Neural progenitor cell (in vitro differentiated cells): ENCODE results near the gene GFPT1. TPM values are rescaled to one million over a fixed set of nuclear protein-coding genes. Genes with fewer than 3 reads are reported as not detected.

ENCODE experiments used
- DNase-seq: peaks from one replicate; pipeline ENCODE4 v3.0.0-alpha.2; 2016; ENCODE audit warnings: low spot score
- H2AFZ ChIP-seq: fragments of 200-600 bp; sonication (generic); replicated peaks from 2 replicates; pipeline ENCODE4 v1.6.1; 2016; ENCODE audit warnings: antibody characterized with exemption
- H3F3A ChIP-seq: fragments of 200-600 bp; sonication (generic); 2 replicates; pipeline ENCODE4 v1.6.1; 2016; ENCODE audit warnings: antibody characterized with exemption, low read depth
- H3K27ac ChIP-seq: fragments of 200-600 bp; sonication (generic); 2 replicates; pipeline ENCODE4 v1.5.1; 2016; ENCODE audit warnings: mild to moderate bottlenecking
- H3K27me3 ChIP-seq: fragments of 200-600 bp; sonication (generic); 2 replicates; pipeline ENCODE4 v1.6.1; 2016; ENCODE audit warnings: mild to moderate bottlenecking, moderate library complexity
- H3K36me3 ChIP-seq: fragments of 200-600 bp; sonication (generic); 2 replicates; pipeline ENCODE4 v1.5.1; 2016
- H3K4me1 ChIP-seq: fragments of 200-600 bp; sonication (generic); 2 replicates; pipeline ENCODE4 v1.6.1; 2016; ENCODE audit warnings: mixed run types
- H3K4me2 ChIP-seq: fragments of 200-600 bp; sonication (generic); 2 replicates; pipeline ENCODE4 v1.6.1; 2016
- H3K4me3 ChIP-seq: fragments of 200-600 bp; sonication (generic); 2 replicates; pipeline ENCODE4 v1.5.1; 2016
- H3K79me2 ChIP-seq: fragments of 200-600 bp; sonication (generic); 2 replicates; pipeline ENCODE4 v1.6.1; 2016; ENCODE audit warnings: low read depth
- H3K9ac ChIP-seq: fragments of 200-600 bp; sonication (generic); 2 replicates; pipeline ENCODE4 v1.6.1; 2016
- H3K9me3 ChIP-seq: fragments of 200-600 bp; sonication (generic); 2 replicates; pipeline ENCODE4 v1.5.1; 2016; ENCODE audit warnings: low read depth
- H4K20me1 ChIP-seq: fragments of 200-600 bp; sonication (generic); 2 replicates; pipeline ENCODE4 v1.6.1; 2016; ENCODE audit warnings: low read depth
- H3K27ac Mint-ChIP-seq: 3 replicates; pipeline ENCODE4 v1.8.0; 2021; ENCODE audit warnings: mixed read lengths
- H3K27me3 Mint-ChIP-seq: 2 replicates; pipeline ENCODE4 v1.8.0; 2022; ENCODE audit warnings: low read depth, mild to moderate bottlenecking, inconsistent platforms, moderate library complexity, mixed read lengths; ENCODE audit not compliant: insufficient read depth
- H3K36me3 Mint-ChIP-seq: 3 replicates; pipeline ENCODE4 v1.8.0; 2021; ENCODE audit warnings: mixed read lengths
- H3K4me1 Mint-ChIP-seq: 3 replicates; pipeline ENCODE4 v1.8.0; 2021; ENCODE audit warnings: mixed read lengths
- H3K4me3 Mint-ChIP-seq: 3 replicates; pipeline ENCODE4 v1.8.0; 2021; ENCODE audit warnings: mild to moderate bottlenecking, moderate library complexity, mixed read lengths
- H3K9me3 Mint-ChIP-seq: 3 replicates; pipeline ENCODE4 v1.8.0; 2020; ENCODE audit warnings: mixed read lengths
- CTCF ChIP-seq: fragments of 200-600 bp; sonication (generic); IDR thresholded peaks from 2 replicates; pipeline ENCODE4 v1.5.1; 2017; ENCODE audit warnings: antibody characterized with exemption, mild to moderate bottlenecking
- EZH2 ChIP-seq: fragments of 200-600 bp; sonication (generic); IDR thresholded peaks from 2 replicates; pipeline ENCODE4 v1.6.1; 2017; ENCODE audit warnings: antibody characterized with exemption, mild to moderate bottlenecking, moderate library complexity
- EZH2phosphoT487 ChIP-seq: fragments of 200-600 bp; sonication (generic); IDR thresholded peaks from 2 replicates; pipeline ENCODE4 v1.6.1; 2017; ENCODE audit warnings: antibody characterized with exemption
- total RNA-seq: library from RNA; depleted of rRNA; stranded (reverse); fragments of >200 nt; gene quantifications from 2 replicates; pipeline ENCODE4 v1.2.3, GENCODE V29; 2015; ENCODE audit warnings: low replicate concordance

Gene GFPT1
- total RNA-seq, 1 donor from 2014 or later, result 54.3 TPM

GRCh38 chr2:69348781-69349180 lies 38.2 kb downstream of the GFPT1 start:
- Mint-ChIP-seq H3K9me3 (no peaks in the 10 kb centered on the region), H3K27ac (peak overlapping the region; percentile 1), H3K36me3 (peaks cover 23% of the 10 kb centered on the region), H3K27me3 (no peaks in the 10 kb centered on the region), H3K4me1 (peaks cover 7% of the 10 kb centered on the region), H3K4me3 (no peak overlapping the region)
- peak; percentile 36 for DNase-seq
- Histone ChIP-seq H3F3A (peaks cover 30% of the 10 kb centered on the region), H3K36me3 (peaks cover 26% of the 10 kb centered on the region), H3K4me2 (no peak overlapping the region), H3K4me1 (peaks cover 26% of the 10 kb centered on the region), H3K4me3 (no peak overlapping the region), H2AFZ (no peak overlapping the region), H3K79me2 (no peaks in the 10 kb centered on the region), H3K27ac (no peak overlapping the region), H4K20me1 (peaks cover 5% of the 10 kb centered on the region), H3K27me3 (no peaks in the 10 kb centered on the region), H3K9ac (no peak overlapping the region), H3K9me3 (no peaks in the 10 kb centered on the region)
- TF ChIP-seq EZH2 (no peak), CTCF (no peak), EZH2phosphoT487 (no peak)

- peaks cover 5% of the 10 kb centered on the region for H4K20me1 ChIP-seq
- no peak overlapping the region for H3K4me3 ChIP-seq
- no peak for DNase-seq
Observed at GRCh38 chr2:69345434-69345833, 41.6 kb downstream of the GFPT1 start.

GRCh38 chr2:69344305-69344704 lies 42.7 kb downstream of the GFPT1 start:
- Histone ChIP-seq H3K27me3 (no peaks in the 10 kb centered on the region), H3K79me2 (no peaks in the 10 kb centered on the region), H3K36me3 (peaks cover 30% of the 10 kb centered on the region), H3K27ac (peak overlapping the region; percentile 62), H4K20me1 (peaks cover 5% of the 10 kb centered on the region), H3K4me2 (peak overlapping the region; percentile 36), H3K4me3 (no peak overlapping the region), H3K4me1 (peaks cover 27% of the 10 kb centered on the region), H3K9me3 (no peaks in the 10 kb centered on the region), H2AFZ (no peak overlapping the region), H3K9ac (no peak overlapping the region), H3F3A (peaks cover 22% of the 10 kb centered on the region)
- Mint-ChIP-seq H3K36me3 (peaks cover 30% of the 10 kb centered on the region), H3K9me3 (no peaks in the 10 kb centered on the region), H3K27me3 (no peaks in the 10 kb centered on the region), H3K27ac (no peak overlapping the region), H3K4me1 (peaks cover 8% of the 10 kb centered on the region), H3K4me3 (no peak overlapping the region)
- DNase-seq, result peak; percentile 31
- no peak for TF ChIP-seq EZH2
- no peak for TF ChIP-seq EZH2phosphoT487
- no peak for TF ChIP-seq CTCF

More at GRCh38 chr2:69345434-69345833, 41.6 kb downstream of the GFPT1 start:
- peaks cover 23% of the 10 kb centered on the region for H3K36me3 ChIP-seq
- TF ChIP-seq CTCF (no peak), EZH2 (no peak), EZH2phosphoT487 (no peak)
- Mint-ChIP-seq H3K27ac (no peak overlapping the region), H3K27me3 (no peaks in the 10 kb centered on the region), H3K36me3 (peaks cover 30% of the 10 kb centered on the region), H3K4me1 (peaks cover 8% of the 10 kb centered on the region), H3K9me3 (no peaks in the 10 kb centered on the region), H3K4me3 (no peak overlapping the region)
- H3K27ac ChIP-seq, result no peak overlapping the region
- no peak overlapping the region for H3K9ac ChIP-seq
- no peaks in the 10 kb centered on the region for H3K79me2 ChIP-seq
- H3K9me3 ChIP-seq, result no peaks in the 10 kb centered on the region
- no peaks in the 10 kb centered on the region for H3K27me3 ChIP-seq
- peaks cover 27% of the 10 kb centered on the region for H3K4me1 ChIP-seq
- no peak overlapping the region for H3K4me2 ChIP-seq
- no peak overlapping the region for H2AFZ ChIP-seq
- peaks cover 32% of the 10 kb centered on the region for H3F3A ChIP-seq
